Osteoblast (primary cell): Measurements from ENCODE around the gene MARCHF10. TPM values are rescaled to one million over a fixed set of nuclear protein-coding genes. Genes with fewer than 3 reads are reported as not detected.

Experiments
- DNase-seq: peaks from one replicate; pipeline ENCODE4 v3.0.0; 2011; ENCODE audit warnings: low spot score, mixed read lengths; ENCODE audit not compliant: insufficient read length; ENCODE audit errors: missing footprints
- H2AFZ ChIP-seq: 2 replicates; pipeline ENCODE4 v1.6.0; 2011; ENCODE audit warnings: mild to moderate bottlenecking, low read length
- H3K27ac ChIP-seq: 2 replicates; pipeline ENCODE4 v1.5.1; 2011; ENCODE audit warnings: mild to moderate bottlenecking, low read depth, low read length, moderate library complexity
- H3K27me3 ChIP-seq: 2 replicates; pipeline ENCODE4 v1.6.0; 2012; ENCODE audit warnings: mild to moderate bottlenecking, control low read depth, inconsistent platforms, low read length, moderate library complexity; ENCODE audit not compliant: insufficient read depth
- H3K36me3 ChIP-seq: 2 replicates; pipeline ENCODE4 v1.5.1; 2011; ENCODE audit warnings: mild to moderate bottlenecking, low read length, control low read depth, moderate library complexity; ENCODE audit not compliant: insufficient read depth
- H3K4me1 ChIP-seq: 2 replicates; pipeline ENCODE4 v1.5.1; 2011; ENCODE audit warnings: mild to moderate bottlenecking, low read length, control low read depth, moderate library complexity; ENCODE audit not compliant: insufficient read depth
- H3K4me2 ChIP-seq: 2 replicates; pipeline ENCODE4 v1.6.0; 2011; ENCODE audit warnings: mild to moderate bottlenecking, low read length; ENCODE audit not compliant: insufficient read depth
- H3K4me3 ChIP-seq: fragments of 200-600 bp; sonication (generic); 3 replicates; pipeline ENCODE4 v1.5.1; 2012; ENCODE audit warnings: mild to moderate bottlenecking, low read length, inconsistent platforms; ENCODE audit not compliant: insufficient read depth
- H3K79me2 ChIP-seq: 2 replicates; pipeline ENCODE4 v1.6.0; 2012; ENCODE audit warnings: mild to moderate bottlenecking, low read length, control low read depth, inconsistent platforms; ENCODE audit not compliant: insufficient read depth
- H3K9me3 ChIP-seq: 2 replicates; pipeline ENCODE4 v1.5.1; 2011; ENCODE audit warnings: low read depth, low read length, control low read depth
- H4K20me1 ChIP-seq: 2 replicates; pipeline ENCODE4 v1.6.0; 2012; ENCODE audit warnings: mild to moderate bottlenecking, low read length, control low read depth; ENCODE audit not compliant: insufficient read depth
- total RNA-seq: library from RNA; depleted of rRNA; stranded (reverse); fragments of >200 nt; gene quantifications from 2 replicates; pipeline ENCODE4 v1.2.3, GENCODE V29; 2012
- TF ChIP-seq, protein P1 (sequence below): IDR thresholded peaks from 2 replicates; pipeline ENCODE4 v1.5.1; 2011; ENCODE audit warnings: mild to moderate bottlenecking, low read depth, low read length, moderate library complexity; ENCODE audit errors: extremely low read depth

MARCHF10 gene
- total RNA-seq, 1 donor, result under 0.01 TPM

DNA sequence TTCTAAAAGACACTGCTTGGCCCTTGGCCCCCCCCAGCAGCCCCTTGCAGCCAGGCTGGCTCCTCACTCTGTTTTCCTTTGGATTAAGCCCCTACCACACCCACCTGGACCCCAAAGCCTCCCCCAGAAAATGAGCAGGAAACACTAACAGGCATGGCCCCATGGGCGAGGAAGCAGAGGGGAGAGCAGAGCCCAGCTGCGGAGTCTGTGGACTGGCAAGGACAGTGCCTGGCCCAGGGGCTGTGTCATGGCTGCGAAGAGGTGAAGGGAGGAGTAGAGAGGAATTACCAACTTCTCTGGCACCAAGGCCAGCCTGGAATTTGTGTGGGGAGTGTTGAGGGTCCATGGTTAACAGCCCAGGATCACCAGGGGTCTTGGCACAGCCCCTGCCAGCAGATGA lies 133.3 kb downstream of the MARCHF10 start:
- Histone ChIP-seq H4K20me1 (peaks cover 31% of the 10 kb centered on the region), H3K27me3 (no peaks in the 10 kb centered on the region), H3K4me2 (no peak overlapping the region), H3K9me3 (no peaks in the 10 kb centered on the region), H3K4me3 (no peak overlapping the region), H3K79me2 (peaks cover 34% of the 10 kb centered on the region), H3K27ac (peak overlapping the region; percentile 7), H2AFZ (no peak overlapping the region), H3K36me3 (peaks cover 92% of the 10 kb centered on the region), H3K4me1 (peaks cover 6% of the 10 kb centered on the region)
- TF ChIP-seq, protein P1, sequence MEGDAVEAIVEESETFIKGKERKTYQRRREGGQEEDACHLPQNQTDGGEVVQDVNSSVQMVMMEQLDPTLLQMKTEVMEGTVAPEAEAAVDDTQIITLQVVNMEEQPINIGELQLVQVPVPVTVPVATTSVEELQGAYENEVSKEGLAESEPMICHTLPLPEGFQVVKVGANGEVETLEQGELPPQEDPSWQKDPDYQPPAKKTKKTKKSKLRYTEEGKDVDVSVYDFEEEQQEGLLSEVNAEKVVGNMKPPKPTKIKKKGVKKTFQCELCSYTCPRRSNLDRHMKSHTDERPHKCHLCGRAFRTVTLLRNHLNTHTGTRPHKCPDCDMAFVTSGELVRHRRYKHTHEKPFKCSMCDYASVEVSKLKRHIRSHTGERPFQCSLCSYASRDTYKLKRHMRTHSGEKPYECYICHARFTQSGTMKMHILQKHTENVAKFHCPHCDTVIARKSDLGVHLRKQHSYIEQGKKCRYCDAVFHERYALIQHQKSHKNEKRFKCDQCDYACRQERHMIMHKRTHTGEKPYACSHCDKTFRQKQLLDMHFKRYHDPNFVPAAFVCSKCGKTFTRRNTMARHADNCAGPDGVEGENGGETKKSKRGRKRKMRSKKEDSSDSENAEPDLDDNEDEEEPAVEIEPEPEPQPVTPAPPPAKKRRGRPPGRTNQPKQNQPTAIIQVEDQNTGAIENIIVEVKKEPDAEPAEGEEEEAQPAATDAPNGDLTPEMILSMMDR, result no peak
- peak; percentile 59 for DNase-seq

DNA sequence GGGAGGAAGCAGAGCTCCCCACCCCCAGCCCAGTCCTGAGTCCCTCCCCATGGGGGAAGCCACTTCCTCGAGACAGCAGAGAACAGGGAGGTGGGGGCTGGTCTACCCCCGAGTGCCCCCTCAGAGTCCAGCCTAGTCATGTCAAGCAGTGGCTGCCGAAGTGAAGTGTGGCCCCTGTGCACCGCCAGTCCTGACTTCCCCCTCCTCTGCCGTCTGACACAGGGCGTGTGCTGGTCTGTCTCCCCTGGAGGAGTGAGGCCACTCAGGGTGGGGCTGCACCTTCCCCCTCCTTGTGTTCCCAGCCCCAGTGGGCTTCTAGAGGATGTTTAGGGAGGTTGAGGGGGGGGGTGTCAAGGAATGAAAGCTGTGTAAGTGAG lies 133.8 kb downstream of the MARCHF10 start:
- H3K36me3 ChIP-seq, result peaks cover 93% of the 10 kb centered on the region
- peaks cover 32% of the 10 kb centered on the region for H4K20me1 ChIP-seq

DNA sequence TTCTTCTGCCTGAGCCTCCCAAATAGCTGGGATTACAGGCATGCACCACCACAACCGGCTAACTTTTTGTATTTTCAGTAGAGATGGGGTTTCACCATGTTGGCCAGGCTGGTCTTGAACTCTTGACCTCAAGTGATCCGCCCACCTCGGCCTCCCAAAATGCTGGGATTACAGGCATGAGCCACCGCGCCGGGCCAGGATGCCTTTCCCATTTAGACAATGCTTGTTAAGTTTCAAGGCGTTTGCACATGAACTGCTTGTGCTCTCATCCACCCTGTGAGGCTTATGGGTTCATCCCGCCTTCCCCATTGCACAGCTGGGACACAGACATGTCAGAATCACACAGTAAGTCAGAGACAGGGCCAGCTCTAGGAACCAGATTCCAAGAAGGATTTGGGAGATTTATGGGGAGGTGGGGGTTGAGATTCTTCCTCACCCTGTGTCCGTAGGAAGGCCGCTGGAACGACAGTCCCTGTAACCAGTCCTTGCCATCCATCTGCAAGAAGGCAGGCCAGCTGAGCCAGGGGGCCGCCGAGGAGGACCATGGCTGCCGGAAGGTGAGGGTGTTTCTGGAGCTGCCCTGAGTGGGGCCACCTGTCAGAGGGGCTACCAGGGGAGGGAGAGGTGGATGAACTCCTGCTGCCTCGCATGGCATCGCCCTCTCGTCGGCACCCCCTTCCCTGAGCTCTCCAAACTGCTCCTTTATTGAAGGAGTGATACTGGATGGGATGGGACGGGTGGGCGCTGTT lies 134.3 kb downstream of the MARCHF10 start:
- Histone ChIP-seq H3K4me2 (no peak overlapping the region), H2AFZ (no peak overlapping the region), H3K27ac (no peak overlapping the region), H3K4me1 (peaks cover 9% of the 10 kb centered on the region), H3K27me3 (no peaks in the 10 kb centered on the region), H3K79me2 (peaks cover 40% of the 10 kb centered on the region), H4K20me1 (peaks cover 30% of the 10 kb centered on the region), H3K36me3 (peaks cover 92% of the 10 kb centered on the region), H3K4me3 (no peak overlapping the region), H3K9me3 (no peaks in the 10 kb centered on the region)
- DNase-seq, result peak; percentile 47
- TF ChIP-seq, protein P1, result no peak

More for the DNA sequence above, 133.8 kb downstream of the MARCHF10 start:
- H3K27me3 ChIP-seq, result no peaks in the 10 kb centered on the region
- no peak overlapping the region for H3K4me2 ChIP-seq
- no peak overlapping the region for H2AFZ ChIP-seq
- H3K9me3 ChIP-seq, result no peaks in the 10 kb centered on the region
- H3K4me3 ChIP-seq, result no peak overlapping the region
- DNase-seq, result peak; percentile 66
- peaks cover 6% of the 10 kb centered on the region for H3K4me1 ChIP-seq
- no peak overlapping the region for H3K27ac ChIP-seq
- TF ChIP-seq, protein P1, result no peak
- H3K79me2 ChIP-seq, result peaks cover 36% of the 10 kb centered on the region

DNA sequence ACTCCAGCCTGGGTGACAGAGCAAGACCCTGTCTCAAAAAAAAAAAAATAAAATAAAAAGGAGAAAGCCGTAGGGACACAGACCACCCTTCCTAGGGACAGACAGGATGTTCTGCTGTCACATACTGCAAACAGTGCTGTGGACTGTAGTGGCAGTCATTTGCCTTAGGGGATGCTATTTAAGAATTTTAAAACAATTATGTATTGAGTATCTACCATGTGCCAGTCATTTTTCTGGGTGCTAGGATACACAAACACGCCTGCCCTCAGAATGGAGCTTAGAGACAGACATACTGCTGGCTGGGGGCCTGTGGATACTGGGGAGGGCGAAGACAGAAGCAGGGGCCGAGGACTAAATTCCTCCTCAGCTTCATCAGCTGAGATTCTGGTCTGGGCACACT lies 135.2 kb downstream of the MARCHF10 start:
- H3K27me3 ChIP-seq, result no peaks in the 10 kb centered on the region
- no peaks in the 10 kb centered on the region for H3K9me3 ChIP-seq
- peaks cover 17% of the 10 kb centered on the region for H3K4me1 ChIP-seq
- peaks cover 91% of the 10 kb centered on the region for H3K36me3 ChIP-seq
- TF ChIP-seq, protein P1, result no peak
- H4K20me1 ChIP-seq, result peaks cover 30% of the 10 kb centered on the region
- no peak overlapping the region for H3K27ac ChIP-seq
- peaks cover 45% of the 10 kb centered on the region for H3K79me2 ChIP-seq
- H3K4me2 ChIP-seq, result no peak overlapping the region
- H2AFZ ChIP-seq, result no peak overlapping the region
- DNase-seq, result peak; percentile 21
- H3K4me3 ChIP-seq, result no peak overlapping the region
